Keratinocyte (primary cell): ENCODE results near the gene BMPR1B. TPM values are rescaled to one million over a fixed set of nuclear protein-coding genes. Genes with fewer than 3 reads are reported as not detected.

Experiments used
- DNase-seq: peaks from one replicate; pipeline ENCODE4 v3.0.0-alpha.2; 2011; ENCODE audit warnings: low read depth, missing footprints, low spot score
- FAIRE-seq: peaks from 2 replicates; lab custom pipeline; 2011; peaks lifted over from hg19 to GRCh38; lab: Jason Lieb, UNC
- H2AFZ ChIP-seq: 2 replicates; pipeline ENCODE4 v1.6.0; 2012; ENCODE audit warnings: low read length, control low read depth, inconsistent platforms; ENCODE audit not compliant: control insufficient read depth
- H3K27ac ChIP-seq: 2 replicates; pipeline ENCODE4 v1.5.1; 2011; ENCODE audit warnings: low read length; ENCODE audit not compliant: control insufficient read depth, insufficient read depth
- H3K27me3 ChIP-seq: 3 replicates; pipeline ENCODE4 v1.6.0; 2011; ENCODE audit warnings: low read length; ENCODE audit not compliant: control insufficient read depth, insufficient read depth; ENCODE audit errors: extremely low read depth
- H3K36me3 ChIP-seq, 2 experiments: 2 replicates in 1 of 2; 3 replicates in 1 of 2; pipeline ENCODE4 v1.5.1; 2011; ENCODE audit warnings: low read length in 2 of 2, mild to moderate bottlenecking in 1 of 2; ENCODE audit not compliant: control insufficient read depth in 2 of 2, insufficient read depth in 2 of 2; ENCODE audit errors: extremely low read depth in 1 of 2
- H3K4me1 ChIP-seq: 3 replicates; pipeline ENCODE4 v1.5.1; 2011; ENCODE audit warnings: low read length; ENCODE audit not compliant: control insufficient read depth, insufficient read depth; ENCODE audit errors: extremely low read depth
- H3K4me2 ChIP-seq: 3 replicates; pipeline ENCODE4 v1.6.0; 2011; ENCODE audit warnings: low read depth, low read length; ENCODE audit not compliant: control insufficient read depth, insufficient read depth; ENCODE audit errors: extremely low read depth
- H3K4me3 ChIP-seq, 3 experiments: fragments of 200-600 bp in 1 of 3; sonication (generic) in 1 of 3; 2 replicates in 2 of 3; 3 replicates in 1 of 3; pipeline ENCODE4 v1.5.1; 2011 to 2016; ENCODE audit warnings: low read length in 3 of 3, mild to moderate bottlenecking in 3 of 3, control low read depth in 2 of 3, inconsistent platforms in 1 of 3, low read depth in 1 of 3, mixed read lengths in 1 of 3, mixed run types in 1 of 3, moderate library complexity in 1 of 3; ENCODE audit not compliant: control insufficient read depth in 2 of 3, insufficient read depth in 2 of 3; ENCODE audit errors: extremely low read depth in 1 of 3
- H3K79me2 ChIP-seq: 2 replicates; pipeline ENCODE4 v1.6.0; 2012; ENCODE audit warnings: low read length; ENCODE audit not compliant: control insufficient read depth, insufficient read depth
- H3K9ac ChIP-seq: 3 replicates; pipeline ENCODE4 v1.6.0; 2011; ENCODE audit warnings: low read length; ENCODE audit not compliant: control insufficient read depth, insufficient read depth; ENCODE audit errors: extremely low read depth
- H3K9me1 ChIP-seq: 3 replicates; pipeline ENCODE4 v1.6.0; 2011; ENCODE audit warnings: low read length; ENCODE audit not compliant: control insufficient read depth, insufficient read depth; ENCODE audit errors: extremely low read depth
- H3K9me3 ChIP-seq: 2 replicates; pipeline ENCODE4 v1.5.1; 2012; ENCODE audit warnings: low read depth, low read length; ENCODE audit not compliant: control insufficient read depth
- H4K20me1 ChIP-seq: 3 replicates; pipeline ENCODE4 v1.6.0; 2011; ENCODE audit warnings: low read length; ENCODE audit not compliant: control insufficient read depth, insufficient read depth; ENCODE audit errors: extremely low read depth
- CTCF ChIP-seq, 3 experiments: IDR thresholded peaks in 1 of 3; conservative IDR thresholded peaks in 1 of 3; optimal IDR thresholded peaks in 1 of 3; 2 replicates in 2 of 3; 3 replicates in 1 of 3; pipeline versions ENCODE3 to v1.5.1; 2011; ENCODE audit warnings: low read length in 3 of 3, mild to moderate bottlenecking in 3 of 3, moderate library complexity in 2 of 3, control low read depth in 1 of 3, inconsistent platforms in 1 of 3; ENCODE audit not compliant: insufficient read depth in 2 of 3; ENCODE audit errors: extremely low read depth in 1 of 3
- EZH2 ChIP-seq: IDR thresholded peaks from one replicate; pipeline ENCODE4 v1.6.1; 2012; ENCODE audit warnings: inconsistent platforms, mild to moderate bottlenecking, low read length, moderate library complexity
- dilution Hi-C: fragments of 300-500 bp; cut with MboI; formaldehyde crosslinking; loops from one replicate; pipeline ENCODE4 v1.7.0; 2020; ENCODE audit warnings: low sequenced_read_pairs; ENCODE audit not compliant: extremely low pct_ligation_motif_present
- polyA plus RNA-seq, 5 experiments: library from polyadenylated mRNA; depleted of rRNA in 3 of 5; stranded (reverse) in 3 of 5; stranded (forward) in 1 of 5; unstranded in 1 of 5; fragments of >200 nt; gene quantifications; 1 replicate in 1 of 5; 2 replicates in 3 of 5; 3 replicates in 1 of 5; pipeline versions ENCODE4 v1.2.1 to v1.2.3, GENCODE V29; 2011 to 2012; ENCODE audit warnings: missing spikeins in 2 of 5, low read depth in 1 of 5, low replicate concordance in 1 of 5

Gene BMPR1B
- polyA plus RNA-seq, 1 donor (not counting 4 experiments of a cell fraction or from before 2014, with no cell fraction given), result 0.89 TPM

DNA sequence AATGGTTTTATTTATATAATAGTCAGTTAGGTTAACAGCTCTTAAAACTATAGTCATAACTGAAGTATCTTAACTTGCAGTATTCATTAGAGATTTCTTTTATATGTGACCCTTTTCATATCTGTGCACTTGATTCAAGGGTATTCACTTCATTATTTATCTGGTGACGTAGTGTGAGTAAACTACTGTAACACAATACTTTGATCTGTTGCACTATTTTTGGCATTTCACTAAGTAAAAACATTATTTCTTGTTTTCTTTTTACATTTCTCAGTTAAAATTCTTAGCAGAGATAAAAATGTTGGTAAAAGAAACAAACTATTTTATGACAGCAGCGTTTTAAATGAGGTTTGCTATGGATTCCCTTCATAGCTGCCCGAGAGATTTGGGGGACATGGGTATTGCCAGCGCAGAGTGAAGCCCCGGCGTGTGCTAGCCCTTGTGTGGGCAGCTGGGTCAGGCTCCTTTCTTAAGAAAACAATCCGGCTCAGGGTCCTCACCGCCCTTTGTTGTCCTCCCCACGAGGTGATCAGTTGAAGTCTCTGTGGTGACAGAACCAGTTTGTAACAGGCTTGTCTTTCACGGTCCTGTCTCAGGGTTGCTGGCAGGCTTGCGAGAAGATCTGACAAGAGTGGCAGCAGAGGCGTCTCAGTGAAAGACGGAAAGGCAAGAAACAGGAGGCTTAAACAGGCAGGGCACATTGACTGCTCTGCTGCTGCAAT is 293.4 kb downstream of the BMPR1B start:
- Histone ChIP-seq H3K27me3 (no peaks in the 10 kb centered on the region), H3K4me3 (no peak overlapping the region), H3K9me1 (no peaks in the 10 kb centered on the region), H3K4me2 (no peak overlapping the region), H3K9me3 (no peaks in the 10 kb centered on the region), H3K4me1 (no peaks in the 10 kb centered on the region), H3K36me3 (no peaks in the 10 kb centered on the region), H2AFZ (no peak overlapping the region), H3K27ac (no peak overlapping the region), H4K20me1 (no peaks in the 10 kb centered on the region), H3K9ac (no peak overlapping the region), H3K79me2 (no peaks in the 10 kb centered on the region)
- TF ChIP-seq EZH2 (no peak), CTCF (optimal IDR thresholded peaks at IDR 0.05 in 1 of 3, IDR thresholded peaks at IDR 0.05 in 1 of 3, conservative IDR thresholded peaks at IDR 0.05 in 1 of 3; ENCODE audit: extremely low read depth in 1 of 3, insufficient read depth in 2 of 3, low read length in 3 of 3) (no peak)
- dilution Hi-C loops, result no loop called here
- FAIRE-seq, result no peak
- DNase-seq, result no peak

GRCh38 chr4:95051702-95052020 is 293.9 kb downstream of the BMPR1B start:
- Histone ChIP-seq H3K27me3 (no peaks in the 10 kb centered on the region), H3K9ac (no peak overlapping the region), H3K9me1 (no peaks in the 10 kb centered on the region), H3K27ac (no peak overlapping the region), H3K9me3 (no peaks in the 10 kb centered on the region), H3K4me1 (no peaks in the 10 kb centered on the region), H3K79me2 (no peaks in the 10 kb centered on the region), H3K4me2 (no peak overlapping the region), H4K20me1 (no peaks in the 10 kb centered on the region), H3K36me3 (no peaks in the 10 kb centered on the region), H3K4me3 (no peak overlapping the region), H2AFZ (no peak overlapping the region)
- dilution Hi-C loops, result no loop called here
- DNase-seq, result no peak
- no peak for FAIRE-seq
- TF ChIP-seq CTCF (optimal IDR thresholded peaks at IDR 0.05 in 1 of 3, IDR thresholded peaks at IDR 0.05 in 1 of 3, conservative IDR thresholded peaks at IDR 0.05 in 1 of 3; ENCODE audit: extremely low read depth in 1 of 3, insufficient read depth in 2 of 3, low read length in 3 of 3) (no peak), EZH2 (no peak)
